Activated CD4-positive, alpha-beta T cell treated with anti-CD3 and anti-CD28 coated beads for 36 hours (primary cell): ENCODE data around the gene DSCAML1. TPM values are rescaled to one million over a fixed set of nuclear protein-coding genes. Genes with fewer than 3 reads are reported as not detected.
A peak's percentile ranks its signal among the peaks of the same experiment; 100 is the strongest.

Experiments used
- ATAC-seq: fragments of 200-7000 bp; cut with Tn5 transposase; one replicate; pipeline ENCODE4 v1.10.0; 2021; ENCODE audit warnings: mild to moderate bottlenecking, moderate library complexity
- CTCF ChIA-PET: fragments of 350-600 bp; sonication (Branson Sonifier 250); formaldehyde crosslinking; loops from one replicate; lab custom pipeline; 2021; ENCODE audit warnings: antibody characterized with exemption; lab: Charles Lee
- POLR2A ChIA-PET: fragments of 350-600 bp; sonication (Branson Sonifier 250); formaldehyde crosslinking; loops from one replicate; lab custom pipeline; 2021; ENCODE audit warnings: antibody characterized with exemption, inconsistent platforms; lab: Charles Lee
- DNase-seq: peaks from one replicate; pipeline ENCODE4 v3.0.0-alpha.2; 2020
- H3K27ac Mint-ChIP-seq: one replicate; pipeline ENCODE4 v1.8.0; 2021; ENCODE audit warnings: mixed read lengths
- H3K27me3 Mint-ChIP-seq: one replicate; pipeline ENCODE4 v1.8.0; 2021; ENCODE audit warnings: mixed read lengths
- H3K36me3 Mint-ChIP-seq: one replicate; pipeline ENCODE4 v1.8.0; 2021; ENCODE audit warnings: low read depth, mixed read lengths
- H3K4me1 Mint-ChIP-seq: one replicate; pipeline ENCODE4 v1.8.0; 2021; ENCODE audit warnings: mixed read lengths
- H3K4me3 Mint-ChIP-seq: one replicate; pipeline ENCODE4 v1.8.0; 2021; ENCODE audit warnings: mild to moderate bottlenecking, moderate library complexity, mixed read lengths
- H3K9me3 Mint-ChIP-seq: one replicate; pipeline ENCODE4 v1.8.0; 2021; ENCODE audit warnings: low read depth, mixed read lengths
- intact Hi-C, 2 experiments: fragments of 100-400 bp; cut with DNase I in 1 of 2; cut with micrococcal nuclease in 1 of 2; formaldehyde crosslinking; loops; one replicate each; pipeline versions ENCODE4 v1.14.2 to v1.15.1; 2022 to 2024; cut with DNase I, micrococcal nuclease
- total RNA-seq, 2 experiments: library from RNA; stranded (reverse); gene quantifications; one replicate each; pipeline ENCODE4 v1.2.3, GENCODE V29; 2021

The DSCAML1 gene
- total RNA-seq, 2 experiments from 2014 or later = 0.05 to 0.67 TPM

- H3K27me3 Mint-ChIP-seq = peaks cover 14% of the 10 kb centered on the region
- intact Hi-C loops = no loop called here
These were observed 183.5 kb downstream of the DSCAML1 start for GRCh38 chr11:117613521-117613920.

GRCh38 chr11:117612177-117612576 is 184.8 kb downstream of the DSCAML1 start:
- ChIA-PET POLR2A (no interaction called here), CTCF (interaction anchor here (3.3 kb wide), 1 partner anchor 10 kb away, joined by 15 read pairs; no protein-coding TSS in a partner anchor)
- H3K36me3 Mint-ChIP-seq = no peaks in the 10 kb centered on the region
- no peak overlapping the region for H3K27ac Mint-ChIP-seq
- H3K4me1 Mint-ChIP-seq = peaks cover 11% of the 10 kb centered on the region
- H3K27me3 Mint-ChIP-seq = peaks cover 10% of the 10 kb centered on the region
- no peak for DNase-seq
- no peak overlapping the region for H3K4me3 Mint-ChIP-seq
- H3K9me3 Mint-ChIP-seq = no peaks in the 10 kb centered on the region
- intact Hi-C loops = no loop called here
- ATAC-seq = no peak

More at GRCh38 chr11:117613521-117613920, 183.5 kb downstream of the DSCAML1 start:
- ChIA-PET CTCF (interaction anchor here (3.3 kb wide), 1 partner anchor 8 kb away, joined by 15 read pairs; no protein-coding TSS in a partner anchor), POLR2A (no interaction called here)
- Mint-ChIP-seq H3K4me1 (peaks cover 10% of the 10 kb centered on the region), H3K27ac (no peak overlapping the region), H3K9me3 (no peaks in the 10 kb centered on the region), H3K36me3 (no peaks in the 10 kb centered on the region), H3K4me3 (no peak overlapping the region)
- DNase-seq = no peak
- ATAC-seq = no peak

GRCh38 chr11:117610901-117611300 is 186.1 kb downstream of the DSCAML1 start:
- ATAC-seq = no peak
- Mint-ChIP-seq H3K27me3 (peaks cover 10% of the 10 kb centered on the region), H3K4me3 (no peak overlapping the region), H3K27ac (no peak overlapping the region), H3K9me3 (no peaks in the 10 kb centered on the region), H3K36me3 (no peaks in the 10 kb centered on the region), H3K4me1 (peaks cover 22% of the 10 kb centered on the region)
- DNase-seq = no peak
- ChIA-PET POLR2A (no interaction called here), CTCF (interaction anchor here (0.9 to 3.3 kb wide), 2 partner anchors 10 to 11 kb away, joined by 4 to 15 read pairs; no protein-coding TSS in a partner anchor)
- intact Hi-C loops = no loop called here

- DNase-seq = peak; percentile 53
- ATAC-seq = peak; percentile 62
- intact Hi-C loops = no loop called here
These were observed 187.0 kb downstream of the DSCAML1 start for GRCh38 chr11:117610045-117610444.

GRCh38 chr11:117607449-117607848 is 189.6 kb downstream of the DSCAML1 start:
- ChIA-PET CTCF (interaction anchor here (0.6 kb wide), 1 partner anchor 14 kb away, joined by 3 read pairs; no protein-coding TSS in a partner anchor), POLR2A (no interaction called here)
- no peak overlapping the region for H3K4me3 Mint-ChIP-seq
- H3K27ac Mint-ChIP-seq = no peak overlapping the region
- H3K36me3 Mint-ChIP-seq = no peaks in the 10 kb centered on the region
- ATAC-seq (no peak), DNase-seq (no peak)
- peaks cover 5% of the 10 kb centered on the region for H3K27me3 Mint-ChIP-seq
- H3K4me1 Mint-ChIP-seq = peaks cover 22% of the 10 kb centered on the region
- intact Hi-C loops = no loop called here
- no peaks in the 10 kb centered on the region for H3K9me3 Mint-ChIP-seq

More at GRCh38 chr11:117610045-117610444, 187.0 kb downstream of the DSCAML1 start:
- H3K4me3 Mint-ChIP-seq = no peak overlapping the region
- H3K4me1 Mint-ChIP-seq = peaks cover 22% of the 10 kb centered on the region
- H3K27me3 Mint-ChIP-seq = peaks cover 10% of the 10 kb centered on the region
- no peak overlapping the region for H3K27ac Mint-ChIP-seq
- ChIA-PET POLR2A (no interaction called here), CTCF (interaction anchor here (0.9 to 1.2 kb wide), 2 partner anchors 11 to 37 kb away, joined by 3 to 4 read pairs; no protein-coding TSS in a partner anchor)
- no peaks in the 10 kb centered on the region for H3K36me3 Mint-ChIP-seq
- H3K9me3 Mint-ChIP-seq = no peaks in the 10 kb centered on the region

GRCh38 chr11:117606790-117607189 is 190.2 kb downstream of the DSCAML1 start:
- intact Hi-C loops = no loop called here
- H3K4me1 Mint-ChIP-seq = peaks cover 22% of the 10 kb centered on the region
- ChIA-PET POLR2A (no interaction called here), CTCF (interaction anchor here (0.6 to 0.7 kb wide), 2 partner anchors 15 to 180 kb away, joined by 3 read pairs; no protein-coding TSS in a partner anchor)
- no peaks in the 10 kb centered on the region for H3K36me3 Mint-ChIP-seq
- H3K27me3 Mint-ChIP-seq = peaks cover 4% of the 10 kb centered on the region
- ATAC-seq = peak; percentile 67
- H3K9me3 Mint-ChIP-seq = no peaks in the 10 kb centered on the region
- DNase-seq = no peak
- no peak overlapping the region for H3K27ac Mint-ChIP-seq
- no peak overlapping the region for H3K4me3 Mint-ChIP-seq

- ChIA-PET POLR2A (no interaction called here), CTCF (interaction anchor here (0.7 to 1.1 kb wide), 3 partner anchors 9 to 180 kb away, joined by 3 read pairs; no protein-coding TSS in a partner anchor)
- no peak overlapping the region for H3K27ac Mint-ChIP-seq
- H3K36me3 Mint-ChIP-seq = no peaks in the 10 kb centered on the region
- H3K27me3 Mint-ChIP-seq = no peaks in the 10 kb centered on the region
- peak; percentile 79 for ATAC-seq
- H3K4me3 Mint-ChIP-seq = no peak overlapping the region
- peak; percentile 35 for DNase-seq
- intact Hi-C loops = no loop called here
- peaks cover 22% of the 10 kb centered on the region for H3K4me1 Mint-ChIP-seq
- H3K9me3 Mint-ChIP-seq = no peaks in the 10 kb centered on the region
These were observed 190.8 kb downstream of the DSCAML1 start for GRCh38 chr11:117606211-117606610.

GRCh38 chr11:117605331-117605730 is 191.7 kb downstream of the DSCAML1 start:
- CTCF ChIA-PET = interaction anchor here (0.7 to 1.1 kb wide), 2 partner anchors 10 to 16 kb away, joined by 3 read pairs; no protein-coding TSS in a partner anchor
- Mint-ChIP-seq H3K27me3 (peaks cover 3% of the 10 kb centered on the region), H3K36me3 (no peaks in the 10 kb centered on the region), H3K4me1 (peaks cover 20% of the 10 kb centered on the region), H3K9me3 (no peaks in the 10 kb centered on the region), H3K27ac (no peak overlapping the region), H3K4me3 (no peak overlapping the region)
- DNase-seq (no peak), ATAC-seq (no peak)
- POLR2A ChIA-PET = no interaction called here
- intact Hi-C loops = no loop called here

- no peak for ATAC-seq
These were observed 192.6 kb downstream of the DSCAML1 start for GRCh38 chr11:117604336-117604995.

GRCh38 chr11:117603932-117604331 is 193.1 kb downstream of the DSCAML1 start:
- Mint-ChIP-seq H3K4me1 (peaks cover 13% of the 10 kb centered on the region), H3K4me3 (no peak overlapping the region), H3K27me3 (peaks cover 4% of the 10 kb centered on the region), H3K9me3 (no peaks in the 10 kb centered on the region), H3K36me3 (no peaks in the 10 kb centered on the region), H3K27ac (no peak overlapping the region)
- no peak for ATAC-seq
- intact Hi-C loops = no loop called here
- POLR2A ChIA-PET = no interaction called here
- CTCF ChIA-PET = no interaction called here
- DNase-seq = no peak

More at GRCh38 chr11:117604336-117604995, 192.6 kb downstream of the DSCAML1 start:
- Mint-ChIP-seq H3K27me3 (peaks cover 4% of the 10 kb centered on the region), H3K4me1 (peaks cover 13% of the 10 kb centered on the region), H3K27ac (no peak overlapping the region), H3K36me3 (no peaks in the 10 kb centered on the region), H3K4me3 (no peak overlapping the region), H3K9me3 (no peaks in the 10 kb centered on the region)
- intact Hi-C loops = no loop called here
- ChIA-PET CTCF (no interaction called here), POLR2A (no interaction called here)
- DNase-seq = no peak

GRCh38 chr11:117601006-117601708 is 195.9 kb downstream of the DSCAML1 start:
- no peak overlapping the region for H3K27ac Mint-ChIP-seq
- intact Hi-C loops = no loop called here
- DNase-seq = no peak
- H3K27me3 Mint-ChIP-seq = peaks cover 10% of the 10 kb centered on the region
- ChIA-PET CTCF (interaction anchor here (0.7 kb wide), 1 partner anchor 318 kb away, joined by 3 read pairs; no protein-coding TSS in a partner anchor), POLR2A (no interaction called here)
- ATAC-seq = no peak
- H3K9me3 Mint-ChIP-seq = no peaks in the 10 kb centered on the region
- no peak overlapping the region for H3K4me3 Mint-ChIP-seq
- no peaks in the 10 kb centered on the region for H3K36me3 Mint-ChIP-seq
- H3K4me1 Mint-ChIP-seq = peaks cover 3% of the 10 kb centered on the region
